Endodermal cell (in vitro differentiated cells): Measurements from ENCODE around the gene WDR89. TPM values are rescaled to one million over a fixed set of nuclear protein-coding genes. Genes with fewer than 3 reads are reported as not detected.

Experiments used
- DNase-seq: peaks from one replicate; pipeline ENCODE4 v3.0.0-alpha.2; 2017
- H3K27ac ChIP-seq: 2 replicates; pipeline ENCODE4 v1.5.1; 2013; ENCODE audit warnings: mild to moderate bottlenecking, low read depth, low read length, moderate library complexity
- H3K27me3 ChIP-seq: 2 replicates; pipeline ENCODE4 v1.6.1; 2013; ENCODE audit warnings: mild to moderate bottlenecking, low read length, moderate library complexity; ENCODE audit not compliant: insufficient read depth, control insufficient read depth, poor library complexity, severe bottlenecking
- H3K36me3 ChIP-seq: 2 replicates; pipeline ENCODE4 v1.7.0; 2013; ENCODE audit warnings: mild to moderate bottlenecking, low read length, moderate library complexity; ENCODE audit not compliant: control insufficient read depth, insufficient read depth
- H3K4me1 ChIP-seq: one replicate; pipeline ENCODE4 v1.7.0; 2013; ENCODE audit warnings: low read length; ENCODE audit not compliant: control insufficient read depth, insufficient read depth
- H3K4me3 ChIP-seq: 2 replicates; pipeline ENCODE4 v1.5.1; 2013; ENCODE audit warnings: mild to moderate bottlenecking, low read length, moderate library complexity
- H3K9ac ChIP-seq: 2 replicates; pipeline ENCODE4 v1.6.1; 2013; ENCODE audit warnings: mild to moderate bottlenecking, low read length, moderate library complexity; ENCODE audit not compliant: poor library complexity, severe bottlenecking; ENCODE audit errors: extremely low read depth
- H3K9me3 ChIP-seq: 2 replicates; pipeline ENCODE4 v1.6.1; 2013; ENCODE audit warnings: mild to moderate bottlenecking, low read length, moderate library complexity; ENCODE audit not compliant: control insufficient read depth
- H3K27ac Mint-ChIP-seq: 2 replicates; pipeline ENCODE4 v1.8.0; 2020; ENCODE audit warnings: mixed read lengths
- H3K27me3 Mint-ChIP-seq: 2 replicates; pipeline ENCODE4 v1.8.0; 2021; ENCODE audit warnings: mild to moderate bottlenecking, mixed read lengths; ENCODE audit not compliant: insufficient read depth
- H3K36me3 Mint-ChIP-seq: 2 replicates; pipeline ENCODE4 v1.8.0; 2020; ENCODE audit warnings: low read depth, mixed read lengths
- H3K4me1 Mint-ChIP-seq: 2 replicates; pipeline ENCODE4 v1.8.0; 2020; ENCODE audit warnings: mixed read lengths
- H3K4me3 Mint-ChIP-seq: 2 replicates; pipeline ENCODE4 v1.8.0; 2020; ENCODE audit warnings: mild to moderate bottlenecking, moderate library complexity, mixed read lengths
- H3K9me3 Mint-ChIP-seq: 2 replicates; pipeline ENCODE4 v1.8.0; 2020; ENCODE audit warnings: mild to moderate bottlenecking, mixed read lengths
- CTCF ChIP-seq: fragments of 200-600 bp; sonication (generic); conservative IDR thresholded peaks from 2 replicates; pipeline ENCODE4 v1.5.0; 2021; ENCODE audit warnings: antibody characterized with exemption, mild to moderate bottlenecking
- WGBS, 2 experiments: methylation state at CpG; one replicate each; pipeline versions ENCODE4 v1.1.5 to v1.1.7; 2013; ENCODE audit warnings: missing lambda C conversion rate in 2 of 2, mixed read lengths in 1 of 2; ENCODE audit not compliant: insufficient coverage in 1 of 2, insufficient read length in 1 of 2; 5-methylcytosine and 5-hydroxymethylcytosine counted together
- total RNA-seq, 2 donors: library from RNA; stranded (reverse); fragmentation: NEBNext Ultra II Directional in 1 of 2; extraction: Animal tissue kit (Norgen Biotek cat#: 25700) in 1 of 2; gene quantifications; 2 replicates in 1 of 2; 3 replicates in 1 of 2; pipeline ENCODE4 v1.2.1, GENCODE V29; 2021

WDR89 gene
- total RNA-seq, 2 donors from 2014 or later: 23.4 to 26.7 TPM

- H3K36me3 Mint-ChIP-seq: peaks cover 30% of the 10 kb centered on the region
- H3K4me1 Mint-ChIP-seq: peaks cover 3% of the 10 kb centered on the region
- no peaks in the 10 kb centered on the region for H3K27me3 Mint-ChIP-seq
- Histone ChIP-seq H3K4me1 (no peaks in the 10 kb centered on the region), H3K9ac (no peak overlapping the region), H3K36me3 (peaks cover 9% of the 10 kb centered on the region), H3K27me3 (no peaks in the 10 kb centered on the region), H3K27ac (no peak overlapping the region), H3K4me3 (no peak overlapping the region), H3K9me3 (no peaks in the 10 kb centered on the region)
- no peak overlapping the region for H3K27ac Mint-ChIP-seq
- DNase-seq: no peak
- WGBS, 2 experiments: 79 to 100% methylated on average over 2 to 4 of the region's 4 CpGs
- no peak overlapping the region for H3K4me3 Mint-ChIP-seq
- no peaks in the 10 kb centered on the region for H3K9me3 Mint-ChIP-seq
- TF ChIP-seq CTCF: no peak
These were observed 26.9 kb downstream of the WDR89 start for GRCh38 chr14:63614679-63615363.

- Mint-ChIP-seq H3K4me1 (no peaks in the 10 kb centered on the region), H3K27me3 (no peaks in the 10 kb centered on the region), H3K9me3 (no peaks in the 10 kb centered on the region), H3K4me3 (no peak overlapping the region), H3K27ac (no peak overlapping the region), H3K36me3 (peaks cover 34% of the 10 kb centered on the region)
- Histone ChIP-seq H3K4me1 (no peaks in the 10 kb centered on the region), H3K27me3 (no peaks in the 10 kb centered on the region), H3K9me3 (no peaks in the 10 kb centered on the region), H3K27ac (no peak overlapping the region), H3K4me3 (no peak overlapping the region), H3K9ac (no peak overlapping the region), H3K36me3 (peaks cover 9% of the 10 kb centered on the region)
- WGBS, 2 experiments: 98 to 100% methylated on average over 3 to 7 of the region's 7 CpGs
- DNase-seq: no peak
- TF ChIP-seq CTCF: no peak
These were observed 30.6 kb downstream of the WDR89 start for GRCh38 chr14:63611078-63611477.

- no peak overlapping the region for H3K27ac ChIP-seq
- no peaks in the 10 kb centered on the region for H3K9me3 ChIP-seq
- WGBS, 2 experiments: 90 to 97% methylated on average over 4 to 9 of the region's 10 CpGs
- H3K4me3 ChIP-seq: no peak overlapping the region
- H3K4me1 ChIP-seq: no peaks in the 10 kb centered on the region
- no peaks in the 10 kb centered on the region for H3K4me1 Mint-ChIP-seq
- no peak overlapping the region for H3K9ac ChIP-seq
- H3K36me3 ChIP-seq: peaks cover 14% of the 10 kb centered on the region
- no peak for TF ChIP-seq CTCF
- no peak for DNase-seq
- H3K27me3 ChIP-seq: no peaks in the 10 kb centered on the region
- H3K27me3 Mint-ChIP-seq: no peaks in the 10 kb centered on the region
- no peak overlapping the region for H3K27ac Mint-ChIP-seq
- no peak overlapping the region for H3K4me3 Mint-ChIP-seq
- H3K9me3 Mint-ChIP-seq: no peaks in the 10 kb centered on the region
- peaks cover 38% of the 10 kb centered on the region for H3K36me3 Mint-ChIP-seq
These were observed 36.6 kb downstream of the WDR89 start for GRCh38 chr14:63605041-63605532.
